GM12878 (cell line): ENCODE results near the gene ERICH2. TPM values are rescaled to one million over a fixed set of nuclear protein-coding genes. Genes with fewer than 3 reads are reported as not detected.

ENCODE experiments used
- ATAC-seq: fragments of 200-7000 bp; cut with Tn5 transposase; 3 replicates; pipeline ENCODE4 v1.9.1; 2020; ENCODE audit warnings: mild to moderate bottlenecking, moderate library complexity
- BruUV-seq: library from RNA; stranded (reverse); fragments of 400-500 nt; replicated peaks from 2 replicates; lab custom pipeline; 2021; lab: Mats Ljungman, UMichigan
- CTCF ChIA-PET: fragments of 300-600 bp; sonication (Branson Sonifier 250); formaldehyde crosslinking; extraction: SDS; loops from one replicate; lab custom pipeline; 2021; ENCODE audit warnings: inconsistent platforms; lab: Yijun Ruan, JAX
- POLR2A ChIA-PET: fragments of 350-600 bp; formaldehyde crosslinking; extraction: SDS; loops from one replicate; lab custom pipeline; 2021; ENCODE audit warnings: inconsistent platforms; lab: Charles Lee
- RAD21 ChIA-PET: fragments of 300-600 bp; sonication (Branson Sonifier 250); formaldehyde crosslinking; loops from one replicate; lab custom pipeline; 2023; ENCODE audit warnings: antibody characterized with exemption; ENCODE audit not compliant: unreplicated experiment; lab: Charles Lee
- SMC1A ChIA-PET: fragments of 300-600 bp; sonication (Branson Sonifier 250); formaldehyde crosslinking; loops from one replicate; lab custom pipeline; 2023; ENCODE audit not compliant: unreplicated experiment, uncharacterized antibody; lab: Charles Lee
- DNase-seq: peaks from one replicate; pipeline ENCODE4 v3.0.0-alpha.2; 2011; ENCODE audit warnings: low read depth, low spot score
- FAIRE-seq: peaks from 3 replicates; lab custom pipeline; 2011; peaks lifted over from hg19 to GRCh38; lab: Jason Lieb, UNC
- H2AFZ ChIP-seq: 2 replicates; pipeline ENCODE4 v1.6.0; 2011; ENCODE audit warnings: low read depth, low read length, control low read depth; ENCODE audit not compliant: control insufficient read depth
- H3K27ac ChIP-seq: 2 replicates; pipeline ENCODE4 v1.5.1; 2011; ENCODE audit warnings: control low read depth; ENCODE audit not compliant: control insufficient read depth, insufficient read depth
- H3K27me3 ChIP-seq, 2 experiments: replicated peaks in 1 of 2; 2 replicates each; pipeline versions ENCODE4 v1.6.0 to v1.6.1; 2011; ENCODE audit warnings: low read length in 1 of 2; ENCODE audit not compliant: control insufficient read depth in 2 of 2, insufficient read depth in 2 of 2
- H3K36me3 ChIP-seq, 2 experiments: 2 replicates each; pipeline ENCODE4 v1.5.1; 2011; ENCODE audit warnings: low read length in 1 of 2; ENCODE audit not compliant: control insufficient read depth in 2 of 2, insufficient read depth in 2 of 2
- H3K4me1 ChIP-seq: 2 replicates; pipeline ENCODE4 v1.6.1; 2011; ENCODE audit warnings: mild to moderate bottlenecking, low read length, moderate library complexity, mixed read lengths; ENCODE audit not compliant: control insufficient read depth, insufficient read depth
- H3K4me2 ChIP-seq: 2 replicates; pipeline ENCODE4 v1.6.0; 2011; ENCODE audit warnings: control low read depth; ENCODE audit not compliant: control insufficient read depth, insufficient read depth
- H3K4me3 ChIP-seq: fragments of 200-600 bp; sonication (generic); 2 replicates; pipeline ENCODE4 v1.5.1; 2016
- H3K79me2 ChIP-seq: 2 replicates; pipeline ENCODE4 v1.6.0; 2011; ENCODE audit warnings: low read length; ENCODE audit not compliant: control insufficient read depth, insufficient read depth
- H3K9ac ChIP-seq: 2 replicates; pipeline ENCODE4 v1.8.0; 2011; ENCODE audit warnings: low read length, control low read depth, mixed read lengths; ENCODE audit not compliant: control insufficient read depth, insufficient read depth
- H3K9me3 ChIP-seq: replicated peaks from 3 replicates; pipeline ENCODE4 v1.5.1; 2011; ENCODE audit warnings: mild to moderate bottlenecking, low read length; ENCODE audit not compliant: control insufficient read depth, insufficient read depth
- H4K20me1 ChIP-seq: 2 replicates; pipeline ENCODE4 v1.6.0; 2011; ENCODE audit not compliant: control insufficient read depth, insufficient read depth
- E2F4 ChIP-seq: IDR thresholded peaks from 2 replicates; pipeline ENCODE4 v1.6.1; 2012; ENCODE audit warnings: low read depth, low read length, improper control_type of control experiment
- MEF2B ChIP-seq: fragments of 450-650 bp; IDR thresholded peaks from 2 replicates; pipeline ENCODE4 v1.6.1; 2018; ENCODE audit warnings: mild to moderate bottlenecking, moderate library complexity; ENCODE audit not compliant: partially characterized antibody, poor library complexity, severe bottlenecking
- MTA3 ChIP-seq: IDR thresholded peaks from 2 replicates; pipeline ENCODE4 v1.6.1; 2012; ENCODE audit warnings: low read length, inconsistent platforms, borderline replicate concordance
- PAX5 ChIP-seq: IDR thresholded peaks from 2 replicates; pipeline ENCODE4 v1.6.1; 2011; ENCODE audit warnings: low read depth, low read length, borderline replicate concordance
- RELB ChIP-seq: fragments of 450-650 bp; IDR thresholded peaks from 2 replicates; pipeline ENCODE4 v1.6.1; 2017; ENCODE audit warnings: low read depth, mild to moderate bottlenecking, moderate library complexity
- STAT3 ChIP-seq: IDR thresholded peaks from 2 replicates; pipeline ENCODE4 v1.6.1; 2011; ENCODE audit warnings: low read depth, low read length, improper control_type of control experiment
- TARDBP ChIP-seq: IDR thresholded peaks from 2 replicates; pipeline ENCODE4 v1.6.1; 2016; ENCODE audit warnings: borderline replicate concordance
- YBX1 ChIP-seq: fragments of 450-650 bp; IDR thresholded peaks from 2 replicates; pipeline ENCODE4 v1.6.1; 2016; ENCODE audit warnings: antibody characterized with exemption
- ZNF592 ChIP-seq: fragments of 450-650 bp; IDR thresholded peaks from 2 replicates; pipeline ENCODE4 v1.6.1; 2017; ENCODE audit warnings: mild to moderate bottlenecking, moderate library complexity
- WGBS: methylation state at CpG from one replicate; pipeline ENCODE4 v1.1.6; 2016; ENCODE audit warnings: low lambda C conversion rate; ENCODE audit not compliant: insufficient replicate concordance, insufficient coverage; ENCODE audit errors: missing lambda C conversion rate; 5-methylcytosine and 5-hydroxymethylcytosine counted together
- in situ Hi-C: fragments of 300-500 bp; cut with MboI; formaldehyde crosslinking; loops from 9 replicates; pipeline ENCODE4 v1.14.3; 2018; ENCODE audit warnings: mixed read lengths
- intact Hi-C: fragments of 100-400 bp; cut with micrococcal nuclease; formaldehyde crosslinking; loops from one replicate; pipeline ENCODE4 v1.14.2; 2022; ENCODE audit not compliant: unreplicated experiment
- polyA plus RNA-seq, 11 experiments: library from polyadenylated mRNA; depleted of rRNA in 4 of 11; unstranded in 6 of 11; stranded (reverse) in 5 of 11; fragments of >200 nt; fragmentation: Nextera tagmentation in 4 of 11; fragmentation: Illumina TruSeq in 1 of 11; extraction: Ambion mirVana in 4 of 11; extraction: Trizol in 1 of 11; gene quantifications; 1 replicate in 1 of 11; 2 replicates in 10 of 11; pipeline versions ENCODE4 v1.2.1 to v1.2.3, GENCODE V29; 2011 to 2016; ENCODE audit warnings: inconsistent platforms in 2 of 11, missing spikeins in 2 of 11, low read depth in 1 of 11
- total RNA-seq, 4 experiments: library from RNA; depleted of rRNA in 3 of 4; stranded (reverse); fragments of >200 nt in 3 of 4; fragmentation: Illumina TruSeq in 1 of 4; extraction: Trizol in 1 of 4; gene quantifications; 2 replicates each; pipeline versions ENCODE4 v1.2.1 to v1.2.3, GENCODE V29; 2013 to 2021

The ERICH2 gene
- total and polyA plus RNA-seq, 10 of the 15 experiments (the other 5 are each of a cell fraction or from before 2014, with no cell fraction given), result not detected

- CTCF ChIA-PET, result interaction anchor here (1.7 kb wide), 1 partner anchor 17 kb away, joined by 3 read pairs; no protein-coding TSS in a partner anchor
- Histone ChIP-seq H3K36me3 (no peaks in the 10 kb centered on the region), H3K27me3 (peaks cover 9 to 11% of the 10 kb centered on the region in 2 experiments), H3K9ac (no peak overlapping the region), H4K20me1 (no peaks in the 10 kb centered on the region), H3K4me3 (no peak overlapping the region), H3K27ac (no peak overlapping the region), H3K4me1 (no peaks in the 10 kb centered on the region), H2AFZ (no peak overlapping the region), H3K4me2 (no peak overlapping the region), H3K9me3 (no peaks in the 10 kb centered on the region; the same call in 2 of the 3 replicates), H3K79me2 (no peaks in the 10 kb centered on the region)
- FAIRE-seq, result no peak
- intact Hi-C loops (no loop called here), in situ Hi-C loops (no loop called here)
- DNase-seq, result no peak
- SMC1A ChIA-PET, result interaction anchor here (1.0 to 1.1 kb wide), 4 partner anchors 13 to 401 kb away, joined by 3 to 4 read pairs (median 3); no protein-coding TSS in a partner anchor
- RAD21 ChIA-PET, result no interaction called here
- POLR2A ChIA-PET, result no interaction called here
- no peak for ATAC-seq
- WGBS, result 47% methylated on average over 3 of the region's 3 CpGs
- BruUV-seq, result no TSS peak
- no peak for TF ChIP-seq MEF2B
- TF ChIP-seq PAX5, result no peak
- no peak for TF ChIP-seq STAT3
- no peak for TF ChIP-seq MTA3
- no peak for TF ChIP-seq TARDBP
- TF ChIP-seq YBX1, result no peak
- no peak for TF ChIP-seq RELB
- TF ChIP-seq E2F4, result no peak
- TF ChIP-seq ZNF592, result no peak
Observed at GRCh38 chr2:170721678-170722077, 48.5 kb upstream of the ERICH2 start.
